ENCODE data around the gene BRIP1. TPM values are rescaled to one million over a fixed set of nuclear protein-coding genes. Genes with fewer than 3 reads are reported as not detected.

Gene BRIP1
- total RNA-seq, 1 donor from 2014 or later: 66.4 TPM

DNA sequence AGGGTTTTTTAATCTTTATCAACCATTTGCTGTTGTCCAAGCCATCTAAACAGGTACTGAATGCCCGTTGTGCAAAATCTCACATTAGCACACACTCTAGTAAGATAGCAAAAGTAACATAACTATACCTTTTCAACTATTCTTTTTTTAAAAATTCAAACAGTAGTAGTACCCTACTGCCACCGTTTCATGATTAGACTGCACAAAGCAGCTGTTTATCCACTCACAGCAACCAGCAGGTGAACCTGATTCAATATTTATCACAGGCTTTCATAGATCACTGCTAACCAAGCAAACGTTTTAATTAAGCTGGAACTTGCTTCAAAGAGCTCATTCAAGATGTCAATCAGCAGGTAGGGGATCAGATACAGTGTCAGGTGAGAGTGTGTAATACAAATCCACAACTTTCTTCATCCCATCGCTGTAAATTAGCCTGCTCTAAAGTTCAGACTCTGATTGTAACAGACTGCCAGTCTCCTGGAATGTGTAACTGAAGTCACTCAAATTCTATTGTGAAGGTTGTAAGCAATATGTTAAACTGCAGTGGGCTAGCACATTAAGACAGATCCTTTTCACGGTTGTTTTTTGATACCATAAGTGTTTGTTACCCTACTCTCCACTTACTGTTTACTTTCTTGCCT is 47.3 kb downstream of the BRIP1 start:
- H3K4me3 ChIP-seq: no peak overlapping the region
- Mint-ChIP-seq H3K4me3 (no peak overlapping the region), H3K4me1 (no peaks in the 10 kb centered on the region), H3K27ac (no peak overlapping the region), H3K27me3 (ENCODE audit: insufficient read depth, low read depth) (no peaks in the 10 kb centered on the region), H3K9me3 (no peaks in the 10 kb centered on the region), H3K36me3 (peaks cover 17% of the 10 kb centered on the region)
- H3F3A ChIP-seq (ENCODE audit: low read depth): no peaks in the 10 kb centered on the region
- H3K4me2 ChIP-seq: no peak overlapping the region
- H3K4me1 ChIP-seq: no peaks in the 10 kb centered on the region
- no peak overlapping the region for H3K9ac ChIP-seq
- peaks cover under 1% of the 10 kb centered on the region for H3K36me3 ChIP-seq
- no peak for DNase-seq (ENCODE audit: low spot score)
- no peak overlapping the region for H3K27ac ChIP-seq
- no peak overlapping the region for H2AFZ ChIP-seq (replicated peaks)
- H3K27me3 ChIP-seq: no peaks in the 10 kb centered on the region
- H3K79me2 ChIP-seq (ENCODE audit: low read depth): no peaks in the 10 kb centered on the region
- TF ChIP-seq EZH2phosphoT487 (IDR thresholded peaks at IDR 0.05): no peak
- TF ChIP-seq, protein P1, sequence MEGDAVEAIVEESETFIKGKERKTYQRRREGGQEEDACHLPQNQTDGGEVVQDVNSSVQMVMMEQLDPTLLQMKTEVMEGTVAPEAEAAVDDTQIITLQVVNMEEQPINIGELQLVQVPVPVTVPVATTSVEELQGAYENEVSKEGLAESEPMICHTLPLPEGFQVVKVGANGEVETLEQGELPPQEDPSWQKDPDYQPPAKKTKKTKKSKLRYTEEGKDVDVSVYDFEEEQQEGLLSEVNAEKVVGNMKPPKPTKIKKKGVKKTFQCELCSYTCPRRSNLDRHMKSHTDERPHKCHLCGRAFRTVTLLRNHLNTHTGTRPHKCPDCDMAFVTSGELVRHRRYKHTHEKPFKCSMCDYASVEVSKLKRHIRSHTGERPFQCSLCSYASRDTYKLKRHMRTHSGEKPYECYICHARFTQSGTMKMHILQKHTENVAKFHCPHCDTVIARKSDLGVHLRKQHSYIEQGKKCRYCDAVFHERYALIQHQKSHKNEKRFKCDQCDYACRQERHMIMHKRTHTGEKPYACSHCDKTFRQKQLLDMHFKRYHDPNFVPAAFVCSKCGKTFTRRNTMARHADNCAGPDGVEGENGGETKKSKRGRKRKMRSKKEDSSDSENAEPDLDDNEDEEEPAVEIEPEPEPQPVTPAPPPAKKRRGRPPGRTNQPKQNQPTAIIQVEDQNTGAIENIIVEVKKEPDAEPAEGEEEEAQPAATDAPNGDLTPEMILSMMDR (IDR thresholded peaks at IDR 0.05): no peak
- no peak for TF ChIP-seq EZH2 (IDR thresholded peaks at IDR 0.05)
- H3K9me3 ChIP-seq (ENCODE audit: low read depth): no peaks in the 10 kb centered on the region
- H4K20me1 ChIP-seq (ENCODE audit: low read depth): no peaks in the 10 kb centered on the region

DNA sequence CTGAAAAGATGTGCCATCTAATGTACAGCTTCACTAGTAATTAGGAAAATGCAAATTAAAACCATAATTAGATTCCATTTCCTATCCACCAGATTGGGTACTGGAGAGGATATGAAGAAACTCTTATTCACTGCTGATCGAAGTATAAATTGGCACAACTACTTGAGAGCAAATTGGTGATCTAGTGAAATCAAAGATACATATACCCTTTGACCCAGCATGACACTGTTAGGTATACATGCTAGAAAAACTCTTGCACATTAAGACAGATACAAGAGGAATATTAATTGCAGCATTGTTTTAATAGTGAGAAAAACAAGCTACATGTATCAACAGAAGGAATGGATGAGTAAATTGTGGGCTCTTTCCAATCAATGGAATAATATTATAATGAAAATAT is 48.8 kb downstream of the BRIP1 start:
- peaks cover 8% of the 10 kb centered on the region for H3K36me3 Mint-ChIP-seq
- no peak overlapping the region for H3K9ac ChIP-seq
- peaks cover 5% of the 10 kb centered on the region for H3K4me1 Mint-ChIP-seq

DNA sequence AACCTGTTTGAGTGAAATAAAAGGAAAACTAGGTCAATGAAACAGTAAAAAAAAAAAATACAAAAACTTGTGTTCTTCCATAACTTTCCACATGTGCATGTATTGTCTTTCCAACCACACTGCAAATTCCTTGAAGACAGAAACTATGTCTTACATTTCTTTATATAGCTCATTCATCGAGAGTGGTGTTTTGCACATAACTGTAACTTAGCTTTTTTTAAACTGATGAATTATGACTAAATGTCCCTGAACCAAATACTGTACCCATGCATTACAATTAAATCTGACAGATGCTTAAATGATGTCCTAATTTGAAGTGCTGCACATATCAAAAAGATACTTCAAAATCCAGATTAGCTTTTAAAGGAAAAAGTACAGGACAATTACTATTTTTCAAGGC is 50.1 kb downstream of the BRIP1 start:
- Mint-ChIP-seq H3K4me1 (peaks cover 5% of the 10 kb centered on the region), H3K27me3 (ENCODE audit: insufficient read depth, low read depth) (no peaks in the 10 kb centered on the region), H3K36me3 (peaks cover 8% of the 10 kb centered on the region), H3K9me3 (no peaks in the 10 kb centered on the region), H3K27ac (no peak overlapping the region), H3K4me3 (no peak overlapping the region)
- no peak overlapping the region for H2AFZ ChIP-seq (replicated peaks)
- no peak overlapping the region for H3K27ac ChIP-seq
- DNase-seq (ENCODE audit: low spot score): no peak
- H3K36me3 ChIP-seq: peaks cover 6% of the 10 kb centered on the region
- H3K4me2 ChIP-seq: no peak overlapping the region
- TF ChIP-seq EZH2phosphoT487 (IDR thresholded peaks at IDR 0.05) (no peak), EZH2 (IDR thresholded peaks at IDR 0.05) (no peak)
- TF ChIP-seq, protein P1 (IDR thresholded peaks at IDR 0.05): no peak
- H3K4me1 ChIP-seq: no peaks in the 10 kb centered on the region
- H4K20me1 ChIP-seq (ENCODE audit: low read depth): no peaks in the 10 kb centered on the region
- no peaks in the 10 kb centered on the region for H3K9me3 ChIP-seq (ENCODE audit: low read depth)
- H3F3A ChIP-seq (ENCODE audit: low read depth): no peaks in the 10 kb centered on the region
- H3K79me2 ChIP-seq (ENCODE audit: low read depth): no peaks in the 10 kb centered on the region
- no peak overlapping the region for H3K4me3 ChIP-seq
- H3K9ac ChIP-seq: no peak overlapping the region
- no peaks in the 10 kb centered on the region for H3K27me3 ChIP-seq

More for the DNA sequence above, 48.8 kb downstream of the BRIP1 start:
- no peaks in the 10 kb centered on the region for H3K9me3 ChIP-seq (ENCODE audit: low read depth)
- no peak for TF ChIP-seq EZH2phosphoT487 (IDR thresholded peaks at IDR 0.05)
- TF ChIP-seq, protein P1 (IDR thresholded peaks at IDR 0.05): no peak
- no peaks in the 10 kb centered on the region for H3K4me1 ChIP-seq
- DNase-seq (ENCODE audit: low spot score): no peak
- no peaks in the 10 kb centered on the region for H3K27me3 ChIP-seq
- no peak overlapping the region for H3K27ac ChIP-seq
- no peak overlapping the region for H2AFZ ChIP-seq (replicated peaks)
- H3F3A ChIP-seq (ENCODE audit: low read depth): no peaks in the 10 kb centered on the region
- no peak overlapping the region for H3K4me3 ChIP-seq
- H3K27me3 Mint-ChIP-seq (ENCODE audit: insufficient read depth, low read depth): no peaks in the 10 kb centered on the region
- H3K4me2 ChIP-seq: no peak overlapping the region
- no peaks in the 10 kb centered on the region for H3K79me2 ChIP-seq (ENCODE audit: low read depth)
- H4K20me1 ChIP-seq (ENCODE audit: low read depth): no peaks in the 10 kb centered on the region
- H3K36me3 ChIP-seq: peaks cover 4% of the 10 kb centered on the region
- no peak overlapping the region for H3K27ac Mint-ChIP-seq
- no peak overlapping the region for H3K4me3 Mint-ChIP-seq
- no peaks in the 10 kb centered on the region for H3K9me3 Mint-ChIP-seq
